HG02870 (cell line): ENCODE results near the gene FYN.
"Not testable (repeated sequence)": the region's sequence is repeated elsewhere in the genome, so short reads cannot be mapped to it uniquely, and the experiment has no call there.

Experiments
- ATAC-seq: cut with Tn5 transposase; IDR thresholded peaks from one replicate; pipeline ENCODE4 v1.9.1; 2021; ENCODE audit warnings: mild to moderate bottlenecking, moderate library complexity; ENCODE audit not compliant: unreplicated experiment

Gene FYN

DNA sequence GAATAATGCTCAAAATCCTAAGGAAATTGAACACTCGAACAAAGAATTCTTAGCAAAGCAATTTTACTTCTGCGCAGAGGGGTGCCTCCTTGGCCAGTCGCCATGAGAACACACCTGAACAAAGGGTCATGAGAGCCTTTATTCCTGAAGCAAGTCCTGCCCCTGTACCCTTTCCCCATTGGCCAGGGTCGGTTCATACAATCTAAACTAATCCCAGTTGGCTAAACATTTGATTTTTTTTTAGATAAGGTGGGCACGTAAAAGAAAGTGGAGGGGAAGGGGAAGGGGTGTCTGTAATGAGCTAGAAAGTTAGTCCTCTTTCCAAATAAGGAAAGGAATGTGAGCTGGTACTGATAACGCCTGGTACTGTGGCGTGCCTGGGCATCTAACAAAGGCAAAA lies 37.9 kb downstream of the FYN start:
- ATAC-seq = not testable (repeated sequence)

DNA sequence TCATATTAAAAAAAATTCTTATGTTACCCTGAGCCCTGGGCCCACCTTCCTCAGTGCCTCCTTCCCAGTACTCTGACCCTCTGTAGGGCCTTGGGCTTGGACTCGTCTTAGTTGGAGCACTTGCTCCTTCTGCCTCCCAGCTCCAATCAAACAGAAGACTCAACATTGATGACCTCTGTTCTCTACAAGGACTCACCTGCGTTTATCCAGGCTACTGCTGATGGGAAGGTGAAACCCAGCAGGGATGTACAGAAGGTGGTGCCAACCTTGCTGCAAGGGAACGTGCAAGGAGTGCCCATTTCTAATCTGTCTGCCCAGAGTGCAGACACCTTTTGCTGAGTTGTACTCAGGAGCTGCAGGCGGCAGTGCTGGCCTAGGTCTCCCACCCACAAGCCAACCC lies 38.9 kb downstream of the FYN start:
- no peak for ATAC-seq

DNA sequence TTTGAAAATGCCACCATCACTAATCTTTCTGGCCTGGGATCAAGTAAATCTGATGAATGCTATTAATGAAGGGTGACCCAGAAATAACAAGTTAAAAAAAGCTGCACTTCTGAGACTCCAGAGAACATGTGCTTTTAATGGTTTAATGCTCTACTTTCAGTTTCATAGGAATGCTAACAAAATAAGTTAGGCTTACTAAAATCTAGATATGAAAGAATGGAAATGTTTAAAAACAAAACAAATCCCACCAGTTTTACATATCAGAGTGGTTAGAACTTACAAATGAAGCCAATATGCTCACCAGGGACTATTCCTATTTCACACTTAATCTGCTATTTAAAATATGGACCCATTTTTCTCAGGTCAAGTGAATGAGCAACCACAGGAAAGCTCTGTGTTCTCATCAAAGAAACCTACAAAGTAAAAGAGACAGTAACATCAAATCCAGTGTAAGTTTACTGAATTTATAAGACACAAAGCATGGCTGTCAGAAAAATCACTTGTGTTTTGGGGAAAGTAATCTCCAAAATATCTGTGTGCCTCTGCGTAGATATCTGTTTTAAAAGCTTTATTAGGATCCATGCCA lies 40.3 kb downstream of the FYN start:
- peak; percentile 45 for ATAC-seq

DNA sequence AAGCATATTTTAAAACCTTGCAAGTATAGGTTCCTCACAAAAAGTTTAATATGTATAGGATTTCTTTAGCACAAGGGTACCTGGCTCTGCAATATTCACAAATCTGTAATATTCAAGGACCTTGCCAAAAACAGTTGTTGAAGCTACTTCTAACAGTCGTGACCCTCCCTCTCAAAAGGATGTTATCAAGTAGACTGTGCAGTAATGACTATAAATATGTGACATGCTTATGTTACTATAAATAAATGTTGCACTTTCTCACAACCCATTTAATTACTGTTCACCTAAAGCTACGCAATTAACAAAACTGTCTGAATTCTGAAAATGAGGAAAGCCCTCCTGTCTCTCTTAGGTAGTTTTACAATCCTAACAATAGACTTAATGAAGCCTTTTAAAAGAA lies 41.8 kb downstream of the FYN start:
- no peak for ATAC-seq

DNA sequence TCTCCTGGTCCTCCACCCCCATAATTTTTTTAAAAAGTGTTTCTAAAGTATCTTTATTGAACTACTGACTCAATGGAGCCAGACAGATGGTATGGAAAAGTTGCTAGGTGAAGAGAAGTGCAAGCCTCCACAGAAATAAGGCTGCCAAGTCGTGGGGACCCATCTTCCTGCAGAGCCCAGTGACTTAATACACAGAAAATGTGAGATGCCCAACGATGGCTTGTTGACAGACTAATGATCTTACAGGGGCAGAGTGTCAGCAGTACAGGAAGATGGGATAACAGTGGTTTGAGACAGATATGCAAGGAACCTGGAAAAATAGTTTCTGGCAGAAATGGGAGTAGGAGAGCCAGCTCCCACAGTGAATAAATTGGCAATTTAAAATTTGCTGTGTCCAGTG lies 43.3 kb downstream of the FYN start:
- no peak for ATAC-seq

DNA sequence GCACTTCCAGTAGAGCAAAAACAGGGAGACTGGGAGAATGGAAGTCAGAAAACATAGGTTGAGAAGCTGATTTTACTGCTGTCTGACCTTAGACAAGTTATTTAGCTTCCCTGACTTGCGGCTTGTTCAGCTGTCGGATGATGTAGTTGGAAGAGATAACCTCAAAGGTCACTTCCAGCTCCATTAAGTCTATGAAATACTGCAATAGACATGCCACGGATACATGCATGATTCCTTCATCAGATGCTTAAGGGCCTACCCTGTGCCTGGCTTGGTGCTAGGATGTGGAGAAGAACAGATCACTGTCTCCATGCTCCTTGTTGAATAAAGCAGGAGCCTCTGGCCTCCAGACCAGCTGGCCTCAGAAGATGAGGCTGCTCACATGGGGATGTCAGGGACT lies 43.7 kb downstream of the FYN start:
- ATAC-seq = no peak

DNA sequence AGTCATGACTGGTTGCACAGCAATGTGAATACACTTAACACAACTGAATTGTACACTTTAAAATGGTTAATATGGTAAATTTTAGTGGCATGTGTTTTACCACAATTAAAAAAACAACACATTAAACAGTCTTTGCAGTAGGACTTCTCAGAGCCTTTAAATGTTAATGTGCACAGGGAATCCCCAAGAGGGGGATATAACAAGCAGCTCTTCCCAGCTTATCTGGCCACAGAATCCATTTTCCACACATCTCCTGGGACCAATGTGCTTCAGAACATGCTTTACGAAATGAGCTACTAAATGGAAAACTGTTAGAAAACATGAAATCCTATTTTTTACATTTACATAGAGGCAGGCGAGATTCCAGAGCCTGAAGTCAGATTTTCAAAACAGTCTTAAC lies 44.4 kb downstream of the FYN start:
- ATAC-seq = no peak

DNA sequence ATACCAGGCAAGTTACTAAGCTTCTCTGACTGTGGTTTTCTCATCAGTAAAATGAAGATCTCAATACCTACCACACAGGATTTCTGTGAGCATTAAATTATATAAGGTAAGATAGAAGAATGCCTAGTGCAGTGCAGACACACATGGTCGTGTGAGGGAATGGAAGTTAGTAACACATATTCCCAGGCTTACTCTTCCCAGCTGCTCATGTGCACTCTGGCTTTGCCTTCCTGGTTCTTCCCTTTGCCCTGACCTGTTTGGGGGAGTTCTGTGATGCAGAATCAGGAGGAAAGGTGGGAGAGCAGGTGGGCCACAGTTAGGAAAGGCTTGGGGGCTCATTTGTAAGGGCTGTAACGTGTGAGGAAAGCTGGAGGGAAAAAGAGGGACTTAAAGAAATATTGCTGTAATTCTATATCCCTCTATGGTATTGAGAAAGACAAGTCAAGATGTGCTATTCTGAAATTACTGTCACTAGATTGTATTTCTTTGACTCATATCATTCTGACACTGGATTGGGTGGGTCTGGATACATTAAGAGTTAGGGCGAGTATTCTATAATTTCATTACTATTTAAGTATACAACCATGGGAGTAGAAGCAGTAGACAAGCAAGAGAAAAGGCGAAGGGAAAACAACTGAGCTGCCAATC lies 47.7 kb downstream of the FYN start:
- no peak for ATAC-seq

DNA sequence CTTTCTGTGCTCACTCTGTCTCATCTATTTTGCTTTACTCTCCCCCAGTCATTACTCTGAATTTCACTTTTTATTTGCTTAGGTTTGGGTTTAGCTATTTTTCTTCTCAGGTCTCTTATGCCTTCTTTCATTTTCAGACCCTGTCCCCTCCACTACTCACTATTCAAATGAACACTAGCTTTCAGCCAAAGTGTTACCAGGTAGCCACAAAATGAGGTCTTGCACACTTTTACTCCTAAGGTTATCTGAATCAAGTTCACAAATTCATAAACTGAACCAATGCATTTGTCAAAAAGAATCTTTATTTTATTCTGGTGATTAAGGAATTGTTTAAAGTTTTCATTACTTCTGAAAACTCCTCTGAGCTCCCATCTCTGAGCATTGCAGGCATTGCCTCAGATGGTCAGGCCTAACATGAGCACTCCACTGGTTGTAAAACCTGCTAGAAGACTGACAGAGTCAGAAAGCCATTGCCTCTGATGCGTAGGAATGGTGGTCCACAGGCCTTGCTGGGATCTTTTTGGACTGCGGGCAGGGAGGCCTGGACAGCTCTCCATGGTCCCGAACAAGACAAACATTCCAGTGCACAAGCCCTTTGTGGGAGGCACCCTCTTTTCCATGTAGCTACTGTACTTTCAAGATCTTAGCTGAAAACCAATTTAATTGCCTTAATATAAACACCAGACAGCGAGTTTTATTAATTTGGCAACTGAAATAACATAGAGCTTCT lies 48.5 kb downstream of the FYN start:
- ATAC-seq = peak; percentile 93

DNA sequence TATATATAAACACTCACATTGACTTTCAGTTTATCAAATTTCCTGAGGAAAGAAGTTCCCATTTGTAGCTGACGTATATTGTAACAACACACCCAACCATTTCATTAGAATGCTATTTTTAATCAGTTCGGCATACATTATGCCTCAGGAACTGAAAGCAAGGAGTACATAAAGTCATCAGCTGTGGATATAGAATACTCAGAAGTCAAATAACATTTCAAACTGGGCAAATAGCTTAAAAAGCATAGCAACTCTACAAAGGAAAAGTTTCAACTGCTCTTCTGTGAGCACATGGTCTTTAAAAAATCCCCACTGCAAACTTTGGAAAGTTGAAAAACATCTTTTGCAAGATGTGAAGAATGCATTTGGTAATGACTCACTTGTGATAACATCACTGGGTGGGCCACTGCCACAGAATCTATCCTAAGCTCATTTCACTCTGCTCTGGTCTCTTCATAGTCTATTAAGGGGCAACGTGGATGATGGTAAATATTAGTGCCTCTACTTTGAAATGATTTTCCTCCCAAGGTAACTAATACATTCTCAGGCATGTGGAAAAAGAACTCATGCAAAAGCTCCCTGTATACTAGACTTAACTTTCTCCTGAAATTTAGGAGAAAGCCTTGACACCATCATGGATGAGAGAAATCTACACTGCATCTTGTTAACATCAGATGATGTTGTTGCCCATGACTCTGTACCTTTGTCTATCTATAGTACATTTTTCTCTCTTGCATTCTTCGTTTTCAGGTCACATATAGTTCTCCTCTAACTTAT lies 49.2 kb downstream of the FYN start:
- peak; percentile 32 for ATAC-seq

DNA sequence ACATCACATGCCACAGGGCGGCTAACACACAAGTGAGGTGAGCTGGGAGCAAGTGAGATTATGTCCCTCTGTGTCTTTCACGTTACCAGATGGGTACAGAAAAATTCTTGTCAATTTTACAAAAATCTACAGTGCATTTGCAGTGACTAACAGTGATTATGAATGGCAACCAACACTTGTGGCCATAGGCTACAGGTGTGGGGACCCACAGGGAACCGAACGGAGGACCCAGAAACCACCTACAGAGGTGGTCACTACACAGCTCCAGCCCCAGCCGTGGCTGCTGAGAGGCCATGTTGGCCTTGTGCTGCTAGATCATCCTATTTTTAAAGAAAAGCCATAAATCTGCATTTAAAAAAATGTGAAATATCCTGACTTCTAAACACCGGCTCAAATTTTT lies 50.2 kb downstream of the FYN start:
- ATAC-seq = no peak

DNA sequence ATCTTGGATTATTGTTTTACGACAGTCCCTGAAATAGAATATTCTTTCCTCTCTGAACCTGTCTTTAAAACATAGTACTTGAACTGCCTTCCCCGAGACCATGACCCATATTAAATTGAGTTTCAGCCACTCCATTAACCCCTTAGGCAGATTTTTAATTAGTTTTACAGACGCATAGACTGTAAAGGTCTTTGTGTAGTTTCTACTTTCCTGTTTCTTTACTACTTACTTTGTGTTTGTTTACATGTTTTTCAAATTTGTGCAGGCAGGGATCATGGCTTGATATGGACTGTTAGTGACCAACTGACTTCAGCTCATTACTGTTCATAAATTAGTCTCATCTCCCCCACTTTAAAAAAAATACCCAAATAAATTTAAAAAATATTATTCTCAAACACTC lies 53.8 kb downstream of the FYN start:
- no peak for ATAC-seq

DNA sequence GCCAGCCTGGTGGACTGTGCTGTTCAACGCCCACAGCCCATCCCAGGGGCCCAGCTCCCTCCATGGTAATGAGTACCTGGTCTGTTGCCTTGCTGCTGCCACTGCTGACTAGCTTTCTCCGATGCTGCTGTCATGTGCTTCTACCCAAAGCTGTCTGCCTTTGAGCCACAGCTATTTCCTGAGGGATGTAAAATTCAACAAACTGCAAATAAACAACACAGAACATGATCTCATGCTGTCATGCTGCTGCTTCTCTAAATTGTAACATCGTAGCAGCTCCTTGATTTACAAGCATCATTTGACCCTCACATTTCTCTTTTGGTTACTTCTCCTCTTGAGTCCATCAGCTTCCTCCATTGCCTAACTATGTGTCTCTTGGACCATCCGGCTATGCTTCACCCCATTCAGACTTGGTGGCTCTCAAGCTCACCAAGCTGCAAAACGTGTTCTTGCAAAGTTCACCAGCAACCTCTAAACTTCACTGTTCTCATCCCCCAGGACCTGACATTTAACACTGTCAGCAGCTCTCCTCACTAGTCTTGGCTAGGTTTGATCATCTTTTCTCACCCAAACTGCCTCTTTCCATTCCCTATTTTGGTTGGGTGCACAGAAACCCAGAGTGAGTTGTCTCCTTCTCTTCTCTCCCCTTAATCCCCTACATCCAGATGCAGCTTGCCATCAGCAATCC lies 54.6 kb downstream of the FYN start:
- ATAC-seq = no peak

DNA sequence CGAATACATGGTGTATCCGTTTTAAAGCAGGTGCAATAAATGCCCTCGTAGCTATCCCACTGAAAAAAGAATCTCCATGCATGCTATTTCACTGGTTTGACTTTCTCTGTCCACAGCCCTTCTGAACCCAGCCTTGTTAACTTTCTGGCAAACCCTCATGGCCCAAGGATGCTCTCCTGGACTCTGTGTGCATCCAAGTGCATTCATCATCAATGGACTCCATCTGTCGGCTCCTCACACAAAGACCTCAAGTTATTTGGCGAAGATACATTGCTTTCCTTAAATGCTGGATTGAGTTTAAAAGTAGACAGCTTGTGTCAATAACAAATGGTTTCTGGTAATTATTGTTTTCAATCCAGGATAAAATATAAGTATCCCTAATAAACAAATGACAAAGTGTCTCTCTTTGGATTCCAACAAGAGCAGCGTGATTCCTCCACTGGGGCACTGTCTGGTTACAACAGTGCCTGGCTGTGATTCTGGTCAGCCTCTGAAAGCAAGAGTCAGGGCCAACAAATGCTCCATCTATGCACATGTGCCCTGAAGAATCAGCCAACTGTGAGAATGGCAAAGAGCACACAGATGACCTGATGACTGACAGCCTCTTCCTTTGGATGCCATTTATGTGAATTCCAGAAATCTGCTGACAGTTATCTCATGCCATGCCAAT lies 55.7 kb downstream of the FYN start:
- ATAC-seq = no peak

DNA sequence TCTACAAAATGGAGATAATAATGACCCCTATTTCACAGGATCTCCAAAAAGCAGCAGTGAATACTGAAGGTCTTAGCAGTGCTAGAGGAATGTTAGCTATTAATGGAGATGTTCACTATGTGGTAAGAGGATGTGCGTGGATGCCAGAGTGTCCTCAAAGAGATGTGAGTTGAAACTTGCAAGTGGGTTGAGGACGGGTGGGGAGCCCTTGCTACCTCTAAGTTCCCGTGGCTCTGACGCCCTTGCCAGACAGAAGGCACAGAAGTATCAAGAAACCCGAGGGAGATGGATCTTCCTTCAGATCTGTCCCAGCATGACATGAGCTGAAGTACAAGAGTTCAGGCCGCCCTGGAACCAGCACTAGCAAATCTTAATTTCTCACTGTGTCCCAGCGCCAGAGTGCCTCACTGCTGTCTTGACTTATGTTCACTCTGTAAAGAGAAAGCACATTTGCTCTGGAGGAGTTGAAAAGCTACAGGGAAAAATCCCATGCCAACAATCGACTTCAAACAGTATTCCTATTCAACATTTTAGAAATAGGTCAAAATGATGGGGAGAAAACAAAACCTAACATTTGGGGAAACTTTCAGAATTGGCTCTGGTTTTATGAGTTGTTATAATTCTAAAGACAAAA lies 59.5 kb downstream of the FYN start:
- no peak for ATAC-seq

DNA sequence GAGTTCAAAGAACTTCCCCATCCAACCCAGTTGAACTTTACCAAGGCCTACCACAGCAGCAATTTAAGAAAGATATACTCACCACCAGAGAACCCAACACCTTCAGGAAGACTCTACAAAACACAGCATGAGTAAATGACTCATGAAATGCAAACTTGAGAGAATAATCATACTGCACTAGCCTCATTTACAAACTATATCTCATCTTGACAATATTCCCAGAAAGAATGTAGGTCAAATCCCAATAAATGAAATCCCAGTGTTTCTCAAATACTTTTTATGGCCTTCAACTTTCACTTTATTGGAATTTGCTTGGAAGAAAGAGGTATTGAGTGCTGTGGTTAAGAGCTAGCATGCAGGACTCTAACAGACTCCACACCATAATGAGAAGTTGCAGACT lies 60.0 kb downstream of the FYN start:
- no peak for ATAC-seq

DNA sequence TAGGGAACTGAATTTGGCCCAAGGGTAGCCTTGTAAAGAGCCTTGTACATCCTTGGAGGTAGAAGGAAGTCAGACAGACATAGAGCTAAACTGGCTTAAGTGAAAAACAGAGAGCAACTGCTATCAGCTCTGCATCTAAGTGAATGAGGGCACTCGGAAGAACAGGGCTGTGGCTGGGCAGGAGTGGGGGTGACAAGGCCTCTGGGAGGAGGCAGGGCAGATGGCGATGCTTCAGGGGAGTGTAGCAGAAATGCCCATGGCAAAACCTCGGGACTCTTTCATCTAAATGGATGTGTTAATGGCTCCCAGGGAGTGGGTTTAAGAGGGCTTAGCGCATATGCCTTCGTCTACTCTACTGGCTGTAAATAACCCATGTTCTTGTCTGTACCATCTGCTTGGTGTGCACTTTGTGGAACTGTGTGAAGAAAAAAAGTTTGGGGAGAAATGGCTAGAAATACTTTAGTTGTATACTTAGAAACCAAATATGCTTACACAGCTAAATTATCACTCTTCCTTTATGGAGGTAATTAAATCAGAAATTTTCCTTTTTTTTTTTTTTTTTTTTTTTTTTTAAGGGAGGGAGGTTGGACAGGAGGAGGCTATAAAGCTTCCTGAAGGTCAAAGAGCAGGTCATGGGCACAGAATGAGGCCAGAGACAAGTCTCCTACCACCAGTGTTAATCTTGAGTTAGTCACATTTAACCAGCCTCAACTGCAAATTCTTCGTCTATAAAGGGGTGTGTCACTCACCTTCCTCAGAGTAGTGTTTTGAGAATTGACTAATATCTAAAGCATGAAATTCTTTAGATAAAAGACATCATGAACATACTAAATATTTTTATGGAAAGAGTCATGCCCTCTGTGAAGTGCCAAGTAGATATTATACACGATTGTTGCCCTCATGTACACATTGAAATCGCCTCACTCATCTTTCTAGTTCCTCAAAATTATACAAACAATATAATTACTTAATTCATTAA lies 60.9 kb downstream of the FYN start:
- ATAC-seq = no peak

DNA sequence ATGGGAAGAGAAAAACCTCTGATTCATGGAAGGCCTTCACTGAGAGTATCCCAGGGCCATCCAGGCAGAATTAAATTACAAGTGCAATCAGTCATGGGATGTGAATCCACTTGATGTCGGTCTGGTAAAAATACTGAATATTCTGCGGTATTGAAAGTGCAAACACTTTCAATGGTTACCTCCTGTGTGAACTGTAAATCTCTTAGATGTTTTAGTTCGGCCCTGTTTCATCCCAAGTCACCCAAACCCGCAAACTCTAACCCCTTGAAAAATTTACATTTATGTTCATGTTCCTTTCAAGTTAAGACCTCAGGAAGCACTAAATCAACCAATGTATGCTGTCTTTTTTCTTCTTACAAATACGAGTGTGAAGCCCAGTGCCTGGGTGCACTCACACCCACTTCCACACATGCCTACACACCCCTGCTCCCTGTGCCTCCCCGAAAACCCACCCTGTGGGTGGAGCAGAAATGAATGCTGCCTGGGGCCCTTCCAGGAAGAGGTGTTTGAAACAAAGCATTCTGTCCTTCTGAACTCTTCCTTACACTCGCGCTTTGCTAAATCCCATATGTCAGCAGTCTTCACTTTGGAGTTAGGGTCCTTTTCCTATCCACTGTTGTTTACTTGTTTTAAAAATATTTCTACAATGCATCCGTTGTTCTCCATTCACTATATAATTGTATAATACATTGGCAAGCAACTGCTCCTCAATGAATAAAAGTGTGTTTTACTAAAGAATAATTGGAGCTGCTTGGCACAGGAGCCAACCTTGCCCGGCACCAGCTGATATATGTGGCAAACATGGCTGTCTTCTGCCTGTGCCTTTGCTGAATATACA lies 62.7 kb downstream of the FYN start:
- ATAC-seq = no peak
